Cerebellar nuclear complex (tissue), 1 donor: ENCODE results near the gene SHISA6.

Source experiments
- DNase-seq, 2 experiments: peaks; one replicate each; lab custom pipeline; 2025; lab: John Stamatoyannopoulos, UW

SHISA6 gene

GRCh38 chr17:11539637-11540036, 298.6 kb downstream of the SHISA6 start:
- DNase-seq: no peak

DNA sequence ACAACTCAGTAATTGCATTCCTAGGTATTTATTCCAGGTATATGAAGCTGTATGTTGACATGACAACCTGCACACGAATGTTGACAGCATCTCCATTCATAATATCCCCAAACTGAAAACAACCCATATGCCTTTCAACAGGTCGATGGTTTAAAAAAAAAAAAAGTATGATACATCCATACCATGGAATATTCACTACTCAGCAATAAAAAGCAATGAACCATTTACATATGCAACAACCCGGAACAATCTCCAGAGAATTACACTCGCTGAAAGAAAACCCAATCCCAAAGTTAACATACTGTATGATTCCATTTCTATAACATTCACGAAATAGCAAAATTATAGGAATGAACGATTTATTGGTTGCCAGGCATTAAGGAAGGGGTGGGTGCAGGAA, 304.0 kb downstream of the SHISA6 start:
- no peak for DNase-seq

- no peak for DNase-seq
Measured at GRCh38 chr17:11545696-11546095, 304.7 kb downstream of the SHISA6 start.

DNA sequence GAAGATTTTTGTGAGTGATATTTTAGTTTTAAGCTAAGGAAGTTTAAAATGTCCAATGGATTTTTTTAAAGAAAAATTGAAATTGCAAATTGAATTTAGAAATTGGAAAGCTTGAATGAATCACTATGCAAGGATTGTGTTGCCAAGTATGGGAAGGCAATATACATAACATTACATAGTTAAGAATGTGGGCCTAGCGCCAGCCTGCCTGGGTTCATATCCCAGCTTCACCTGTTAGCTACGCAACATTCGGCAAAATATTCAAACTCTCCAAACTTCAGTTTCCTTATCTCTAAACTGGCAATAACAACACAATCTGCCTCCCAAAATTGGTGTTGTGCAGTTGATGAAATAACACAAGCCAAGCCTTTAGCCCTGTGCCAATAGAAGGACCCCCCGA, 306.8 kb downstream of the SHISA6 start:
- no peak for DNase-seq

DNA sequence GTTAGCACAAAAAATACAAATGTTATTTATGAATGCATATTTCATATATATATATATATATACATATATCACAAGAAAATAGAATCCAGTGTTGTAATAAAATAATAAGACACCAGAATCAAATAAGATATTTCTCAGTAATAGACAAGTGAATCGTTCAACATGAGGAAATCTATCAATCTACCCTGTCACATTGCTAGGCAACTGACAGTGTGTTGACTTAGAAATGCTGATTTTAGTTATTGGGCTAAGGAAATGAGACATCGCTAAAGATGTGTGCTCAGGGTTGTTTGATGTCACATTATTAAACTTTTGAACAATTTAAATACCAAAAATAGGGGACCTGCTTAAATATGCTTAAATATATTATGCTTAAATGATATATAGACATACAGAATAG, 307.4 kb downstream of the SHISA6 start:
- no peak for DNase-seq

DNA sequence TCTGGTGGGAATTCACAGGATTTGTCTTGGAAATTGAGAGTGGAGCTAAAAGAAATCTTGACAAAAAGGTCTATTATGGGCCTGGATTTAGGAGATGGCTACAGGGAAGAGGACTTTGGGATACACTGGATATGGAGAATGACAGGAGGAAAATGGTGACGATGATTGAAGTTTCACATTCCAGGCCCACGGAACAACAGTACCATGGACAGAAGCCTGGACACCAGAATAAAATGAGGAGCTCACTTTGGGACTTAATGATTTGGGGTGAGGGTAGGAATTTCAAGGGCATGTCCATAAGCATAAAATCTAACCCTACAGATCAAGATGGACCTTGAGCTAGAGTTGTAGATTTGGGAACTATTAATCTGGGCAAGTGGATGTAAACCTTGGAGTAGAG, 309.4 kb downstream of the SHISA6 start:
- no peak for DNase-seq

GRCh38 chr17:11551442-11551841, 310.4 kb downstream of the SHISA6 start:
- DNase-seq: no peak

DNA sequence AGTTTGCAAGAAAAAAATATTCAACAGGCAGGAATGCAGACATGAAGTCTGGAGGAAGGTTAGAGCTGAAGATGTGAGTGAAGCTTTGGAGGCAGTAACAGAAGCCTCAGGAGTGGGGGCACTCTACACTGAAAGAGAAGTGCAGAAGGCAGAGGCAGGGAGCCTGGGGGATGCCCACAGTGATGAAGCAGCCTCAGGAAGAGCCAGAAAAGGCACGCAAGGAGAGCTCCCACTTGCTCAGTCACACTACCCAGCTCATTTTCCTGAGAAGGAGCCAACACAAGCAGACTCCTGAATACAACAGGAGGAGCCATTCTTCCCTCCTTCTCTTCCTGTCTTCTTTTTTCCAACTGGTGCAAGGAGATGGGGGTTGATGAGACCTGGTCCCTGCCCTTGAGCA, 312.1 kb downstream of the SHISA6 start:
- DNase-seq: no peak

- no peak for DNase-seq
Measured at GRCh38 chr17:11554042-11554441, 313.0 kb downstream of the SHISA6 start.

DNA sequence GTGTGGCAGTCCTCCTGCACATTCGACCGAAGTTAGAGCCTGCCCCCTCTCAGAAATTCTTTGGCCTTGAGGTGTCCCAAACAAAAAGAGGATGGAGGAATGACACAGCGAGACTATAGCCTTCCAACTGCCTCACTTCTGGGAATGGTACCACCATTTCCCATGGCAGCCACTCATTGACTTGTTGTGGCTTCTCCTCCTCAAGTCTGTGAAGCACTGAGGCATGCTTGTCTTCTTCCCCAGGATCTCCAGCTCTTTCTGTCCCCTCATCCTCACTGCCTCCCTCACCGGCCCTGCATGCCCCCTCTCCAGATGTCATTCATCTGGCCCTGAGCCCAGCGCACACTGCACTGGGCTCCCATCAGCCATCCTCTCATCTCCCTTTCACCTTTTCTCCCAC, 313.5 kb downstream of the SHISA6 start:
- DNase-seq: no peak

- DNase-seq: no peak
Measured at GRCh38 chr17:11555530-11555929, 314.5 kb downstream of the SHISA6 start.

DNA sequence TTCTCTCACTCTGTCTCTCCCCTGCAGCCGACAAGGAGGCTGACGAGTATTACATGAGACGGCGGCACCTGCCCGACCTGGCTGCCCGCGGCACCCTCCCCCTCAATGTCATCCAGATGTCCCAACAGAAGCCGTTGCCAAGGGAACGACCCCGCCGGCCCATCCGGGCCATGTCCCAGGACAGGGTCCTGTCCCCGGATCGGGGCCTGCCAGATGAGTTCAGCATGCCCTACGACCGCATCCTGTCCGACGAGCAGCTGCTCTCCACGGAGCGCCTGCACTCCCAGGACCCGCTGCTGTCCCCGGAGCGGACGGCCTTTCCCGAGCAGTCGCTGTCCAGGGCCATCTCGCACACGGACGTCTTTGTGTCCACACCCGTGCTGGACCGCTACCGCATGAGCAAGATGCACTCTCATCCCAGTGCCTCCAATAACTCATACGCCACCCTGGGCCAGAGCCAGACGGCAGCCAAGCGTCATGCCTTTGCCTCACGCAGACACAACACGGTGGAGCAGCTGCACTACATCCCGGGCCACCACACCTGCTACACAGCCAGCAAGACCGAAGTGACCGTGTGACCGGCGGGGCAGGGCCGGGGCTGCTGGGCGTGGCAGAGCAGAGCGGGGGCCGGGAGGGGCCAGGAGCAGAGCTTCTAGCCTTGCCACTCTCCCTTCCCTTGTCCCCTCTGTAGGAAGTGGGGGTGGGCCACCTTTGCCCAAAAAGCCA, 316.9 kb downstream of the SHISA6 start:
- no peak for DNase-seq

DNA sequence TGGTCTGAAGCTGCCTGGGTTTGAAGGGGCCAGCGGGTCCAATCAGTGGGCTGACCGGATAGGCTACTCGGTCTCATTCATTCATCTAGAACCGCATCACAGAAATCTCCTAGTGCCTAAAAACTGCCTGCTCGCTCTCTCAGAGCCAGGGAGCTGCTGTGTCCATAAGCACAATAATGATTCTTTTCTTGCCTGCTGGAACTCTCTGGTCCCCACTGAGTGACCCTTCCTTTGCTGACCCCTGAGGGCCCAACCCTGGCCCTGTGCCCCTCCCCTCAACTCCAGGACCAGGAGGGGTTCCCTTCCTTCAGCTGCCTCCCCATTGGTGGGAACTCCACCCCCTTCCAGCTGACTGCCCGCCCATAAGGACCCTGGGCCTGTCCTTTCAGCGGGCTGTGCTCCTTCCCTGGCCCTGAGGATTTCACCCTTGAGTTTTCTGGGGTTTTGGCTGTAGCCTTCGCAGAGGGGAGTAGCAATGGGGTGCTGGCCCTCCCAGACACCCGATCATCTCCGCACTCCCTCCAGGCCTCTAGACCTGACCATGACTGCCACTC, 317.7 kb downstream of the SHISA6 start:
- DNase-seq: no peak

DNA sequence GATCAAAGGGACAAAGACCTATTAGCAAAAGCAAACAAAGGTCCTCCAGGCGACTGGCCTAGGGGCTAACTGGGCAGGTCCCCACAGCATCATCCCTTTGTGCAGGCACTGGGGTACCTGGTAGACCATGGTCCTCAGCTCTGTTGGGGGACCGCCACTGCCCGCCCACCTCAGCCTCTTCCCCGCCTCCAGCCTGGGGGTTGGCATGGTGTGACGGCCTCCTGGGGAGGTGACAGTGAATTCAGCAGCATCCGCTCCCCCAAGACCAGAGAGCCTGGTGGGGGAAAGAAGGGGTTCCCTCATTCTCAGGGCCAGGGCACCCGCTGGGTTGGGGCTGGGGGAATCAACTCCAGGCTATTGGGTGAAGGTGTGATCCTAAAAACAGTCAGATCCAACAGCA, 318.6 kb downstream of the SHISA6 start:
- DNase-seq: no peak

- no peak for DNase-seq
Measured at GRCh38 chr17:11561281-11561680, 320.3 kb downstream of the SHISA6 start.

DNA sequence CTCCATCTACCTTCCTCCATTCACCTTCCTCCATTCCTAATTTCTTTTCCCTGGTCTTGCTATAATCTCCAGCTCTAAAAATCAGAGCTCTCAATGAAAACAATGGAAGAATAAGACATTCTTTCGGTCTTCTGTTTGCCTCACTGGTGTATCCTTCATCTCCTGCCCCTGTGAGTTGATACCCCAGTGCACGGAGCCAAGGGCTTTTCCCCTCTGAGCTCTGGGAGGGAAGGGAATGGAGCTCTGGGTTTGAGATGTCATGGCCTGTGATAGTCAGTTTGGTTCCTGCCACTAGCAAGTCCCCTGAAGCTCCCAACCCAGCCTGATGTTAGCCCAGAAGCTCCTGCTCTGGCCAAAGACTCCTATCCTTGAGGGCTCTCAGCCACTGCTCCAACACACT, 320.7 kb downstream of the SHISA6 start:
- no peak for DNase-seq

GRCh38 chr17:11564589-11565380, 323.8 kb downstream of the SHISA6 start:
- DNase-seq: no peak

GRCh38 chr17:11565591-11565990, 324.6 kb downstream of the SHISA6 start:
- DNase-seq: no peak

DNA sequence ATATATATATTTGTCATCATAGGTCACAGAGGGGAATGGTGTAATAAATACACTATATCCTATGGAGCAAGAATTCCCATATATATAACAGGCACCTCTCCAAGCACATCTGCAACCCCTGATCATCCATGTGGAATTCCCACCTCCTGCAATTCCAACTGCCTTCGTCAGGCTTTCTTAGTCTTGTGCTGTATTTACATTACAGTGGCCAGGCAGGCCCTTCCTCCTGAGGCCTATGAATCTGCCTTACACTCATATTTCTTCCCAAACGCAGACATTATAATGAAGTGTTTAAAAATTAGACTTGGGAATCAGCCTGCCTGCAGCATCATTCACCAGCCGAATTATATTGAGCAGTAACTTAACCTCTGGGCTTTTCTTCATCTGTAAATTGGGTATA, 338.0 kb downstream of the SHISA6 start:
- no peak for DNase-seq

DNA sequence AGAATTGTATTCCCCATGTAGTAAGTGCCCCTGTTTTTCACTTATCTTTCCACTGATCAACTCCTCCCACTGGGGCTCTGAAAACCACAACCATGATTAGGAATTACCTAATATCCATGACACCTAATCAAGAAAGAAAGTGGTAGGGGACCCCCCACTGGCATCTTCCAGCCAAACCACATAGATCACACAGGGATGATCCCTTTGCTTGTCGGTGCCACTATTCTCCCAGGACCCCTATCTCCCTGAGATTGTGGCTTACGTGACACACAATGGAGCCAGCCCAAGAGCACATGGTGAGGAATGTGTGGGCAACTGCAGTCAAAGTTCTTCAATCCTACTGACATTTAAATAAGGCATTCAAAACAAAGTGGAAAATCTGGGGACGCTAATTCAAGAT, 339.7 kb downstream of the SHISA6 start:
- no peak for DNase-seq

DNA sequence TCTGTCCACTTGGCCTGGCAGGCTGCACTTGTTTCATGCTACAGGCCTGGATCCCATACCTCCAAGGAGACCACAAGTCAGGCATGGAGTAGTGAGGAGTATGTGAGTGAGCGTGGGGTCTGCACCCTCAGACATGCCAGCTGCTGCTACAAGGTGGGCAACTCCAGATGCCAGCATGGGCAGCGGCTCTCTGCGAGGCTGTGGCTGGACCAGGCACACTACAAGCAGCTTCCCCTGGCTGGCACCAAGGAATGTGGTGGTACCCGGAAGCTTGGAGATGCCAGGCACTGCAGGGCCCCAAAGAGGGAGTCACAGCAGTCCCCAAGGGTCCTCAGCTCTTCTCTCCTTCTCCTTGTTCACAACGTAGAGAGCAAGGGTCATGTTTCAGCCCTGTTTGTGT, 341.2 kb downstream of the SHISA6 start:
- no peak for DNase-seq

DNA sequence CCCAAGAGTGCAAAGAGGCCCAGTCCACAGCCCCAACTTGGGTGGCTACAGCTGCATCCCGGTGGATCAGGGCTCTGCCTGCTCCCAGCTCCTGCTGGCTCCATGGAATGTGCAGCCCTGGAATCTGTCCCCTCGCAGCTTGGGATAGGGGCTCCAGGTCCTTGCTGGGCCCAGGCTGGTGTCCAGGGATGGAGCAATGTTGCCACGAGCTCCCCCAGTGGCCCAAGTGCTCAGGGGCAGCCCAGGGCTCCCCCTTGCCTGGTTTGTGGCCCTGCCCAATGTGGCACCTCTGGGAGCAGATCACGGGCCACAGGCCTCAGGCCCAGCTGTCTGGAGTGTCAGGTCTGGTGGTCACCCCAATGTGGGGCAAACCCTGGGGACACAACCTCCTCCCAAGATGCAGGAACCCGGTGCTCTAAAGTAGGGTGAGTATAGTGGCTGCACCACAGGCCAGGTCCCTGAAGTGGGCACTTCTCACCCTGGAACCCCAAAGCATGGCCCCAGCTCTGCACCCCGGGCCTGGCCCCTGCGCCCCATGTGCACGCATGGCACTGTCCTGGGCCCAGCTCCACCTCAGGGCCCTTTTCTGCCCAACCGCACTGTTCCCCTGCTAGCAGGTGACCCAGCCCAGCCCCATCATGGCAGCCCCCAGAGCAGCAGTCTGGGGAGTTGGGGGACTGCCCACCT, 342.4 kb downstream of the SHISA6 start:
- no peak for DNase-seq

GRCh38 chr17:11589716-11590115, 348.7 kb downstream of the SHISA6 start:
- no peak for DNase-seq
